HG02759 (cell line): ENCODE results near the gene CLASP1.
A peak's percentile ranks its signal among the peaks of the same experiment; 100 is the strongest.

Experiments
- ATAC-seq: cut with Tn5 transposase; IDR thresholded peaks from one replicate; pipeline ENCODE4 v1.9.1; 2021; ENCODE audit warnings: mild to moderate bottlenecking, moderate library complexity; ENCODE audit not compliant: unreplicated experiment

CLASP1 gene

DNA sequence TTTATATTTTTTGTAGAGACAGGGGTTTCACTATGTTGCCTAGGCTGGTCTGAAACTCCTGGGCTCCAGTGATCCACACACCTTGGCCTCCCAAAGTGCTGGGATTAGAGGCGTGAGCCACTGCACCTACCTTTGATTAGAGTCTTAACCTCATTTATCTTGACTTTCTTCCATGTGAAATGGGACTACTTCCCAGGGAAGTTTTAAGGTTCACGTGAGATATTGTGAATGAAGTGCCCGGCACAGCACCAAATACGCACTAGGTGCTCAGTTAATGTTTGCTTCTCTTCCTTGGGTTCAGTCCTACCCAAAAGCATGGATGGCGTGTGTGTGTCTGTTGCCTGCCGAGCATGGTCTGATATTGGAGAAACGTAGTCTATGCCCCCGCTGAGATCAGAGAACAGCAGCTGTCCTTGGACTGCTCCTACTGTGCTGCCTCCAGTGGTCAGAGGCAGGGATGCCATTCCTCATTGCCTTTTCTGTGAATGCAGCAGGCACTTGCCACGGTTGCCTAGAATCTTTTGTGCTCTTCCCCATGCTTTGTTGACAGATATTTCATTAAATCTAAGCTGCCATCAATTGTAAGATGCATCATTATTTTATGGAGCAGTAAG is 351.9 kb downstream of the CLASP1 start:
- peak; percentile 77 for ATAC-seq

DNA sequence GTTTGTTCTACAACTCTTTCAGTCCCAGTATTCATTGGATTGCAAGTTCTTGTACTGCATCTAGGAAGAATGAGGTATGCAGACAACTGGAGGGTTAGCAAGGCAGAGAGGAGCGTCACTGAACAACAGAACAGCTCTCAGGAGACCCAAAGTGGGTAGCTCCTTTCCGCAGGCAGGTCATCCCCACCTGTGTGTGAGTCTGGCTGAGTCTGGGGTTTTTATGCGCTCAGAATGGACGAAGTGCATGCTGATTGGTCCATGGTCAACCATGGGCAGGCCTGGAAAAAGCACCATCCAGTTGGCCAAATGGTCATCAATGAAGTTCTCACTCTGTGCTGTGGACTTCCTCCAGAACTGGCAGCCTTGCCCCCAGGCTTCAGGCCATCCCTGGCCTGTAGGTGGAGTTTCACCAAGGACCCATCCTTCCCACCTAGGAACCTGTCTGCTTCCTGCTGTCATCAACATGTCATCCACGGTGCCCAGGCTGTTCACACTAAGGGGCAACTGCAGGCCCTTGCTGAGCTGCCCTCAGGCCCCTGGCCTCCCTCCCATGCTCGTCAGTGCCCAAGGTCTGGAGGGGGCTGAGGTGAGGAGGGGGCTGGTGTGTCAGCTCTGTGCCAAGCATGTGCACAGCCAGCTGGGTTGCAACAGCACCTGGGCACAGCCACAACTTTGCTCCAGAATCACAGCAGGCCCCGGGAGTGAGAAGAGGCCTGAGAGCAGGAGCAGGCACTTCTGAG is 353.2 kb downstream of the CLASP1 start:
- no peak for ATAC-seq

DNA sequence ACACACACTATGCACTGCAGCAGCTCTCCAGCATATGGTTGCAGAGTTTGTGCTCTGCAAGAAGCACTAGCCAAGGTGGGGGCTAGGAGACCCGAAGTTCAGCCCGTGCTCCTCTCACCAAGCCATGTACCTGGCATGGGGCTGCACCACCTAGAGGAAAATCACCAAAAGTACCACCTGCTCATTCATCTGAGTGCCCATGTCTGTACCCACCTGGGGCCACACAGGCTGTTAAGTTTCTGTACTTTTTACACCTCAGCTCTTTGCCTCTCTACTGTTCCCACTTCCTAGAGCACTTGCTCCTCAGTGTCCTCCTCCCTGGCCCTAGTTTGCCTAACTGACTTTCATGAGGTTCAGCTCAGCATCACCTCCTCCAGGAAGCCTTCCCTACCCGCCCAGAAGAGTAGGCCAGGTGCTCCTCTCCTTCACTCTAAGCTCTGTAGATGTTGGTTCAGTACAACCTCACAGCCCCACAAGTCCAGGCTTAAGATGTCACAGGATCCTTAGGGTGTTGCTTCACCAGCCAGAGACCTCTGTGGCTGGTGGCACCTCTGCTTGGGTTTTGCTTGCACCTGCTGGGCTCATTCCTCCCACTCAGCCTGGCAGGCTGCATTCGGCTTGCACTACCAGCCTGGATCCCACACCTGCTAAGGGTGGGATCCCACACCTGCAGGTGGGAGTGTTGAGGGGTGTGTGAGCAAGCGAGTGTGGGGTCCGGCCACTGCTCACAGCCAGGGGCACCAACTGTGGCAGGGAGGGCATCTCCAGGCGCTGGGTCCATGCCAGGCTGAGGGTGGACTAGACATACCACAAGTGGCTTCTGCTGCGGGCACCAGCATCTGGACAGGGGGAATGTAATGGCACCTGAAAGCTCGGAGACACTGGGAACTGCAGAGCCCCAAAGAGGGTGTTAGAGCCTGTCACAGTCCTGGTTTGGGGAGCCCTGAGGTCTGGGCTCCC is 354.1 kb downstream of the CLASP1 start:
- ATAC-seq, result no peak

DNA sequence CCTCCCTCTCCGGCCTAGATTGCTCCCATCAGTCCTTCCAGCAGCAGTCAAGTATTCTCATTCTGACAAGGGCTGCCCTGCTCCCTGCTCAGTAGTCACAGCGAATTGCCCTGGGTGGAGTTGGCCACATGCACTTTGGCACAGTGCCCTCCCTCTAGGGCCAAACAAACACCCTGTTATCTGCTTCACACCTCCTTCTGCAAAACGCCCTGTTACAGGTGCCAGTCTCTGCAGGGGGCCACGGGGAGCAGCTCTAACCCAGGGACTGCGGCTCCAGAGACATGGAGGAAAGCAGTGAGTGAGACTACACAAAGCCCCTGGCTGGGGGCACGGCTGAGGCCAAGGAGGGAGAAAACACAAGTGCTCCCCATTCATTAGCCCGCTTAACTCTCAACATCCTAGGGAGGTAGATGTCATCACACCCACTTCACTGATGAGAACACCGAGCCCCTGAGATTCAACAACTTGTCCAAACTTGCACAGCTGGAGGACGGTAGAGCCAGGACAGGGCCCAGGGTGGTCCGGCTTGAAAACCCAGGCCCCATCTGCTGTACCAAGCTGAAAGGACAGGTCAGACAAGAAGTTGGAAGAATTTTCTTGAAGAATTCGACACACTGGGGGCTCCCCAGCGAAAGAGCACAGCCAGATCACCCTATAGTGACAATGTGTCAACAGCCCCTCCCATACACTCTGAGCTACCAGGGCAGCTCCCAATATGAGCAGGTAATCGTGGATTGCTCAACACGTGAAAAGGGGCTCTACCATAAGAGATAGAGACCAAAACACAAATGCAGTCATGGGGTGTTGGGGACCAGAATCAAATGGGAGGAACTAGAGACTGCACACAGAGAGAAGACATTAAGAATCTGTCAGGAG is 355.6 kb downstream of the CLASP1 start:
- no peak for ATAC-seq

DNA sequence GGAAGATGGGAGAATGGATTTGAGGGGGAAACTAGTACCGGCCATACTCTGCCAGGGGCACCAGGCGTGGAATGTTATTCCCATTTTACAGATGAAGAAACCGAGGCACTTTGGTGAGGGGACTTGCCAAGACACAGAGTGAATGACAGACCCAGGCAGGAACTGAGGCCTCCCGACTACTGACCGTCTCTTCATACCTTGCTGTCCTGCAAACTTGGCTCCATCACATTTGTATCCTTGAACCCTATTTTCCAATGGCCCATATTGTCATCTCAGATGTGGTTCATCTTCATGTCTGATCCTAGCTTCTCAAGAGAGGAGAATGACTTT is 358.0 kb downstream of the CLASP1 start:
- no peak for ATAC-seq

DNA sequence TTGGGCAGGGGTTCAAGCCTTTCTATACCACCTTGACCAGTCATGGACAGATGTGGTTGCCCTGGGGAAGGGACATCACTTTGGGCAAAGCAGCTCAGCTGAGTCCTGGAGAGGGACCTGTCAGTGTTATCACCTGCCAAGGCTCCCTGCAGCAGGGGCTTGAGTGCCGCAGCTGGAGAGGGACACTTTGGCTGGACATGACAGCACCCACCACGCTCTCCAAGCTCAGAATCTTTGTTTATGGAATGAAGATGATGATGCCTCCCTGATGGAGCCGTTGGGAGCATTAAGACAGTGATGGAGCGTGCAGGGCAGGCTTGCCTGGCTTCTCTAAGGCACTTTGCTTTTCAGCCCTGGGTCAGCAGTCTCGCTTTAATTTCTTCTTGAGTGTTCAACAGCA is 360.0 kb downstream of the CLASP1 start:
- ATAC-seq, result no peak

DNA sequence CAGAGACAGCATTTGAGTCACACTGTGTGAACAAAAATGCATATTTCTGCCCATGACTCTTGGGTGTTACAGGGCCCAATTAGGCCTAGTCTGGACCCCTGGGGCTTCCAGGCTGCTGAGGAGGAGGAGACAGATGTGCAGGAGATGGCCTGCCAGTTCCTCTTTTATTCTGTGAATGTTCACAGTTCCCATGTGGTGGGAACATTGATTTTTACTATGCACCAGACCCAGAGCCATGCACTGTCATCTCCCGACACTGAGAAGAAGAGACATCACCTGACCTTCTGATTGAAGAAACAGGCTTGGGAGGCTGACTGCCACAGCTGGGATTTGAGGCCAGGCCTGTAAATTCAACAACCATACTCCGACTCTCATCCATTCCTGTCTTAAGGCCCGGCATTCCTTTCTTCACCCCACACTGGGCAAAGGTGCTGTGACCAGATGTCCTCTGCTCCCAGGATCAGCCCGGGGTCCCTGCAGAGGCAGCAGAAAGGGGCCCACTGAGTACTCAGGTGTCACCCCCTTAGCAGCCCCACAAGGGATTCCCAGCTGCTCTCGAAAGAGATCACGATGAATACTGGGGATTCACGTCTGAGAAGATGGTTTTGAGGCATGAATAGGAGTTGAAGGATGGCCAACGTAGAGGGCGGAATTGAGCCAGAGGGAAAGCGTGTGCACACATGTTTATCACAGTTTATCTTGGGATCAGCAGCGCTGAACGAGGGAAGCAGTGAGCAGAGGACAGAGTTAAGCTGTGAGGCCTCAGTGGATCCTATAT is 360.6 kb downstream of the CLASP1 start:
- ATAC-seq, result no peak

DNA sequence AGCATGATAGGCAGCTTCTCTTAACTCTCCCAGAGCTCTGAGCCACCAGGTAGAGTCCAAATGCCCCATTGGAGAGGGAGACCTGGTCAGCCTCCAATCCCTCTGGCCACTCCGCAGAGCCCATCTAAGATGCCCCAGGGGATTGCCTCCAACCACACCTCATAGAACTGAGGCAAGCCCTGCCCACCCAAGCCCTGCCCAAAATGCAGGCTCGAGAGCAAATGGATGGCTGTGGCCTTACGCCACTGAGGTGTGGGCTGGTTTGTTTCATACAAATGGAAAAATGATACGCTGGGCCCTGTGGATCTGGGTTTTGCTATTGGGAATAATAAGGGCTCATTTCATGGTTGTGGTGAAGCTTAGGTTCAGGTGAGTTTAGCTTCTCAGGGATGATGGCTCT is 361.3 kb downstream of the CLASP1 start:
- no peak for ATAC-seq
